Measurements from ENCODE around the gene SEZ6L. TPM values are rescaled to one million over a fixed set of nuclear protein-coding genes. Genes with fewer than 3 reads are reported as not detected.
A peak's percentile ranks its signal among the peaks of the same experiment; 100 is the strongest.

The SEZ6L gene
- polyA plus RNA-seq, 1 donor from 2014 or later, result 31.9 TPM

- Histone ChIP-seq H3K27me3 (ENCODE audit: insufficient read depth, low read depth, low read length) (no peaks in the 10 kb centered on the region), H3K79me2 (replicated peaks; ENCODE audit: insufficient read depth, low read length) (no peaks in the 10 kb centered on the region), H3K9ac (ENCODE audit: low read length) (peak overlapping the region; percentile 79), H2AFZ (ENCODE audit: low read depth, low read length) (no peak overlapping the region), H3K9me3 (ENCODE audit: low read length) (no peaks in the 10 kb centered on the region), H3K4me2 (ENCODE audit: low read length) (peak overlapping the region; percentile 90), H4K20me1 (ENCODE audit: insufficient read depth) (no peaks in the 10 kb centered on the region), H3K4me3 (ENCODE audit: low read length) (peak overlapping the region; percentile 66), H3K27ac (ENCODE audit: low read length) (no peak overlapping the region), H3F3A (ENCODE audit: insufficient read depth, low read length, poor library complexity, severe bottlenecking) (no peaks in the 10 kb centered on the region), H3K9me2 (ENCODE audit: insufficient read depth, low read length) (no peaks in the 10 kb centered on the region), H3K36me3 (ENCODE audit: insufficient read depth, low read length) (no peaks in the 10 kb centered on the region)
- TF ChIP-seq EP300 (conservative IDR thresholded peaks at IDR 0.05; ENCODE audit: poor library complexity, severe bottlenecking) (no peak), MXI1 (conservative IDR thresholded peaks at IDR 0.05; ENCODE audit: poor library complexity, severe bottlenecking) (no peak), EZH2 (IDR thresholded peaks at IDR 0.05; ENCODE audit: borderline replicate concordance, insufficient read depth, low read length, poor library complexity, severe bottlenecking) (no peak), SMC3 (conservative IDR thresholded peaks at IDR 0.05; ENCODE audit: poor library complexity) (no peak), CTCF (IDR thresholded peaks at IDR 0.05; ENCODE audit: poor library complexity, severe bottlenecking) (no peak), RAD21 (conservative IDR thresholded peaks at IDR 0.05) (no peak)
Measured at GRCh38 chr22:26430600-26430999, 261.3 kb downstream of the SEZ6L start.

- Histone ChIP-seq H3K79me2 (replicated peaks; ENCODE audit: insufficient read depth, low read length) (peaks cover 4% of the 10 kb centered on the region), H3K9me3 (ENCODE audit: low read length) (no peaks in the 10 kb centered on the region), H3K27ac (ENCODE audit: low read length) (no peak overlapping the region), H2AFZ (ENCODE audit: low read depth, low read length) (no peak overlapping the region), H3K4me2 (ENCODE audit: low read length) (peak overlapping the region; percentile 90), H3K36me3 (ENCODE audit: insufficient read depth, low read length) (no peaks in the 10 kb centered on the region), H3K27me3 (ENCODE audit: insufficient read depth, low read depth, low read length) (no peaks in the 10 kb centered on the region), H3K9ac (ENCODE audit: low read length) (no peak overlapping the region), H3K4me3 (ENCODE audit: low read length) (peak overlapping the region; percentile 66), H3F3A (ENCODE audit: insufficient read depth, low read length, poor library complexity, severe bottlenecking) (no peaks in the 10 kb centered on the region), H3K9me2 (ENCODE audit: insufficient read depth, low read length) (no peaks in the 10 kb centered on the region), H4K20me1 (ENCODE audit: insufficient read depth) (no peaks in the 10 kb centered on the region)
- TF ChIP-seq RAD21 (conservative IDR thresholded peaks at IDR 0.05) (no peak), TAF1 (IDR thresholded peaks at IDR 0.05; ENCODE audit: low read depth) (no peak), MXI1 (conservative IDR thresholded peaks at IDR 0.05; ENCODE audit: poor library complexity, severe bottlenecking) (no peak), POLR2AphosphoS5 (IDR thresholded peaks at IDR 0.05) (no peak), REST (IDR thresholded peaks at IDR 0.05; ENCODE audit: borderline replicate concordance) (no peak), EZH2 (IDR thresholded peaks at IDR 0.05; ENCODE audit: borderline replicate concordance, insufficient read depth, low read length, poor library complexity, severe bottlenecking) (no peak), CTCF (IDR thresholded peaks at IDR 0.05; ENCODE audit: poor library complexity, severe bottlenecking) (no peak), SMC3 (conservative IDR thresholded peaks at IDR 0.05; ENCODE audit: poor library complexity) (no peak), EP300 (conservative IDR thresholded peaks at IDR 0.05; ENCODE audit: poor library complexity, severe bottlenecking) (no peak)
Measured at GRCh38 chr22:26431261-26431995, 262.2 kb downstream of the SEZ6L start.

All from neural cell (in vitro differentiated cells).